DOHH2 (cell line): ENCODE results near the gene ELP2.

ENCODE experiments used
- H3F3A ChIP-seq: fragments of 200-600 bp; sonication (generic), shearing (Covaris generic); 2 replicates; pipeline ENCODE4 v1.6.0; 2016; ENCODE audit warnings: antibody characterized with exemption, mild to moderate bottlenecking; ENCODE audit not compliant: control insufficient read depth, insufficient read depth
- H3K27ac ChIP-seq: fragments of 200-600 bp; sonication (generic); 2 replicates; pipeline ENCODE4 v1.5.1; 2014; ENCODE audit warnings: low read depth, mild to moderate bottlenecking, low read length, moderate library complexity
- H3K27me3 ChIP-seq: fragments of 200-600 bp; sonication (generic); 2 replicates; pipeline ENCODE4 v1.6.1; 2014; ENCODE audit warnings: mild to moderate bottlenecking, low read length, mixed read lengths; ENCODE audit not compliant: control insufficient read depth
- H3K36me3 ChIP-seq: fragments of 200-600 bp; sonication (generic); 2 replicates; pipeline ENCODE4 v1.6.1; 2014; ENCODE audit warnings: mild to moderate bottlenecking, low read length, moderate library complexity, mixed read lengths; ENCODE audit not compliant: control insufficient read depth
- H3K4me1 ChIP-seq: fragments of 200-600 bp; sonication (generic); 2 replicates; pipeline ENCODE4 v1.6.1; 2014; ENCODE audit warnings: mild to moderate bottlenecking, low read length, mixed read lengths; ENCODE audit not compliant: control insufficient read depth
- H3K4me2 ChIP-seq: fragments of 200-600 bp; sonication (generic); 2 replicates; pipeline ENCODE4 v1.6.0; 2014; ENCODE audit warnings: mild to moderate bottlenecking, low read length, moderate library complexity
- H3K4me3 ChIP-seq: fragments of 200-600 bp; sonication (generic); 2 replicates; pipeline ENCODE4 v1.5.1; 2014; ENCODE audit warnings: mild to moderate bottlenecking, low read length, mixed read lengths
- H3K79me2 ChIP-seq: fragments of 200-600 bp; sonication (generic); 2 replicates; pipeline ENCODE4 v1.6.1; 2014; ENCODE audit warnings: mild to moderate bottlenecking, low read length, mixed read lengths; ENCODE audit not compliant: control insufficient read depth
- H3K9me2 ChIP-seq: fragments of 200-600 bp; sonication (generic); replicated peaks from 2 replicates; pipeline ENCODE4 v1.6.1; 2014; ENCODE audit warnings: mild to moderate bottlenecking, low read length, mixed read lengths; ENCODE audit not compliant: control insufficient read depth
- H3K9me3 ChIP-seq: fragments of 200-600 bp; sonication (generic); 2 replicates; pipeline ENCODE4 v1.6.1; 2014; ENCODE audit warnings: antibody characterized with exemption, low read length, mixed read lengths; ENCODE audit not compliant: control insufficient read depth, insufficient read depth
- H4K20me1 ChIP-seq: fragments of 200-600 bp; sonication (generic); 2 replicates; pipeline ENCODE4 v1.6.0; 2014; ENCODE audit warnings: low read depth, mild to moderate bottlenecking, antibody characterized with exemption, low read length, moderate library complexity; ENCODE audit not compliant: control insufficient read depth, insufficient read depth
- CTCF ChIP-seq: fragments of 200-600 bp; sonication (generic); IDR thresholded peaks from one replicate; pipeline ENCODE4 v1.5.1; 2014; ENCODE audit warnings: antibody characterized with exemption, mild to moderate bottlenecking, low read depth, low read length; ENCODE audit not compliant: poor library complexity, severe bottlenecking
- EZH2phosphoT487 ChIP-seq: fragments of 200-600 bp; sonication (generic); IDR thresholded peaks from 2 replicates; pipeline ENCODE4 v1.6.1; 2017; ENCODE audit warnings: borderline replicate concordance, mild to moderate bottlenecking, antibody characterized with exemption, low read length, moderate library complexity, mixed read lengths

Gene ELP2

DNA sequence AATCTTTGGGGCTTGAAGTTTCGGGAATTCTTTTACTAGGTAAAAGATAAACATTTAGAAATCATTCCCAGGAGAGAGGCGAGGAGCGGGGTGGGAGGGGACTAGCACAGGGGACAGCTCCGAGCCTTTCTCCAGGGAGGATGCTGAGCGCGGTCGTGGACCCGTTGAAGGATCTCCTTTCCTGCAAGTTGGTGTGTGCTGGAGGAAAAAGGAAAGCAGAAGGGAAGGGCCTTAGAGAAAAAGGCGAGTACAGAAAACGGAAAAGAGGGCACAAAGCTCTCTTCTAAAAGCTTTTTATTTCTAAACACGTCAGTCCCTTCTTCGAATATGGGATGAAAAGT lies 1.2 kb upstream of the ELP2 start:
- Histone ChIP-seq H3K36me3 (peaks cover 38% of the 10 kb centered on the region), H3K4me1 (peaks cover 33% of the 10 kb centered on the region), H3K27me3 (no peaks in the 10 kb centered on the region), H3K4me2 (peak overlapping the region; percentile 98), H3K79me2 (peaks cover 60% of the 10 kb centered on the region), H3F3A (no peaks in the 10 kb centered on the region), H3K27ac (no peak overlapping the region), H3K9me3 (no peaks in the 10 kb centered on the region), H3K9me2 (no peaks in the 10 kb centered on the region), H3K4me3 (peak overlapping the region; percentile 98), H4K20me1 (peaks cover 13% of the 10 kb centered on the region)
- TF ChIP-seq EZH2phosphoT487: no peak
- no peak for TF ChIP-seq CTCF

DNA sequence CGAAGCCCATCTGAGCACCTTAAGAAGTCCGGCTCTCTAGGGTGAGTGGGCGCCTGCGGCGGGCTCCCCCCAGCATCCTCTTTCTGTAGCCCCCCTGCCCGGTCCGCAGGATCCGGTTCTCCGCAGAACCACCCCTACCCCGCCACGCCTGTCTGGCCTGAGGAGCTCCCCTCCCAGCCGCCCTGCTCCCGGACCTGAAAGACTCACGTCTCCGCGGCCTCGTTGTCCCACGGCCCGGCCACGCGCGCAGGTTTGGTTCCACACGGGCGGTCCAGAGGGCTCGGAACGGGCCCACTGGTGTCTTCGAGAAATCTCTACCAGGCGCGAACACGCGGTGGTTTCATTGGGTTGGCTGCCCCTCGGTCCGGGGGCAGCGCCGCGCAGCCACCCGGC lies 796 bp upstream of the ELP2 start:
- Histone ChIP-seq H3K4me3 (peak overlapping the region; percentile 98), H3K9me3 (no peaks in the 10 kb centered on the region), H3K4me2 (peak overlapping the region; percentile 98), H3K79me2 (peaks cover 62% of the 10 kb centered on the region), H3K27ac (no peak overlapping the region), H3K9me2 (no peaks in the 10 kb centered on the region), H3K27me3 (no peaks in the 10 kb centered on the region), H3K36me3 (peaks cover 37% of the 10 kb centered on the region), H3F3A (no peaks in the 10 kb centered on the region), H4K20me1 (peaks cover 13% of the 10 kb centered on the region), H3K4me1 (peaks cover 33% of the 10 kb centered on the region)
- peak; percentile 6 for TF ChIP-seq CTCF
- no peak for TF ChIP-seq EZH2phosphoT487

- no peak for TF ChIP-seq EZH2phosphoT487
- H3K27ac ChIP-seq: peak overlapping the region; percentile 84
- peaks cover 13% of the 10 kb centered on the region for H4K20me1 ChIP-seq
Measured at GRCh38 chr18:36130039-36130831, 536 bp downstream of the ELP2 start.

GRCh38 chr18:36130883-36131653 lies 1.4 kb downstream of the ELP2 start:
- Histone ChIP-seq H3K4me3 (peak overlapping the region; percentile 98), H3F3A (no peaks in the 10 kb centered on the region), H3K36me3 (peaks cover 37% of the 10 kb centered on the region), H3K27me3 (no peaks in the 10 kb centered on the region), H3K4me1 (peaks cover 33% of the 10 kb centered on the region), H3K79me2 (peaks cover 77% of the 10 kb centered on the region), H4K20me1 (peaks cover 13% of the 10 kb centered on the region), H3K27ac (no peak overlapping the region), H3K4me2 (peak overlapping the region; percentile 98), H3K9me3 (no peaks in the 10 kb centered on the region), H3K9me2 (no peaks in the 10 kb centered on the region)
- no peak for TF ChIP-seq EZH2phosphoT487

More at GRCh38 chr18:36130039-36130831, 536 bp downstream of the ELP2 start:
- H3K4me3 ChIP-seq: peak overlapping the region; percentile 98
- peaks cover 33% of the 10 kb centered on the region for H3K4me1 ChIP-seq
- H3K36me3 ChIP-seq: peaks cover 31% of the 10 kb centered on the region
- H3K79me2 ChIP-seq: peaks cover 72% of the 10 kb centered on the region
- no peaks in the 10 kb centered on the region for H3K27me3 ChIP-seq
- no peaks in the 10 kb centered on the region for H3K9me3 ChIP-seq
- H3F3A ChIP-seq: no peaks in the 10 kb centered on the region
- H3K9me2 ChIP-seq: no peaks in the 10 kb centered on the region
- peak overlapping the region; percentile 98 for H3K4me2 ChIP-seq
